Measurements from ENCODE around the gene SLA2.

SLA2 gene

GRCh38 chr20:36624944-36625324, 21.1 kb downstream of the SLA2 start:
- peaks cover 9% of the 10 kb centered on the region for H3K4me1 ChIP-seq (ENCODE audit: insufficient read depth, low read length)
- no peak overlapping the region for H3K4me2 ChIP-seq (ENCODE audit: insufficient read depth, low read length)
- no peak overlapping the region for H3K9ac ChIP-seq (ENCODE audit: low read depth, low read length)
- no peak overlapping the region for H3K4me3 ChIP-seq (ENCODE audit: low read depth in 1 of 2, low read length in 2 of 2)
- no peaks in the 10 kb centered on the region for H4K20me1 ChIP-seq (ENCODE audit: insufficient read depth, low read length)
- H2AFZ ChIP-seq (ENCODE audit: low read depth, low read length): no peak overlapping the region
- H3K27me3 ChIP-seq (ENCODE audit: insufficient read depth, low read length, poor library complexity): no peaks in the 10 kb centered on the region
- no peak overlapping the region for H3K27ac ChIP-seq (ENCODE audit: low read length)
- no peaks in the 10 kb centered on the region for H3K9me3 ChIP-seq (ENCODE audit: insufficient read depth, low read length, severe bottlenecking)
- no peaks in the 10 kb centered on the region for H3K36me3 ChIP-seq (ENCODE audit: insufficient read depth, low read length)
- DNase-seq (no peak), ATAC-seq (ENCODE audit: insufficient read depth, low read depth) (no peak)
- no peak for TF ChIP-seq CTCF (IDR thresholded peaks at IDR 0.05; ENCODE audit: borderline replicate concordance, extremely low read depth, low read length, poor library complexity, severe bottlenecking)
- no peak for TF ChIP-seq EZH2 (IDR thresholded peaks at IDR 0.05; ENCODE audit: borderline replicate concordance, low read depth, low read length, severe bottlenecking)
- H3K79me2 ChIP-seq (ENCODE audit: insufficient read depth, low read length): no peaks in the 10 kb centered on the region

GRCh38 chr20:36624068-36624943, 21.7 kb downstream of the SLA2 start:
- H3K27me3 ChIP-seq (ENCODE audit: insufficient read depth, low read length, poor library complexity): no peaks in the 10 kb centered on the region
- H3K79me2 ChIP-seq (ENCODE audit: insufficient read depth, low read length): no peaks in the 10 kb centered on the region
- H3K27ac ChIP-seq (ENCODE audit: low read length): no peak overlapping the region
- no peak overlapping the region for H3K4me2 ChIP-seq (ENCODE audit: insufficient read depth, low read length)
- ATAC-seq (ENCODE audit: insufficient read depth, low read depth): no peak
- H3K36me3 ChIP-seq (ENCODE audit: insufficient read depth, low read length): no peaks in the 10 kb centered on the region
- TF ChIP-seq CTCF (IDR thresholded peaks at IDR 0.05; ENCODE audit: borderline replicate concordance, extremely low read depth, low read length, poor library complexity, severe bottlenecking): no peak
- no peak for TF ChIP-seq EZH2 (IDR thresholded peaks at IDR 0.05; ENCODE audit: borderline replicate concordance, low read depth, low read length, severe bottlenecking)
- H3K9ac ChIP-seq (ENCODE audit: low read depth, low read length): no peak overlapping the region
- H2AFZ ChIP-seq (ENCODE audit: low read depth, low read length): no peak overlapping the region
- H4K20me1 ChIP-seq (ENCODE audit: insufficient read depth, low read length): no peaks in the 10 kb centered on the region
- no peak for DNase-seq
- H3K4me1 ChIP-seq (ENCODE audit: insufficient read depth, low read length): peaks cover 2% of the 10 kb centered on the region
- H3K9me3 ChIP-seq (ENCODE audit: insufficient read depth, low read length, severe bottlenecking): no peaks in the 10 kb centered on the region
- no peak overlapping the region for H3K4me3 ChIP-seq (ENCODE audit: low read depth in 1 of 2, low read length in 2 of 2)

- DNase-seq (no peak), ATAC-seq (ENCODE audit: insufficient read depth, low read depth) (no peak)
- H3K9me3 ChIP-seq (ENCODE audit: insufficient read depth, low read length, severe bottlenecking): no peaks in the 10 kb centered on the region
- H3K79me2 ChIP-seq (ENCODE audit: insufficient read depth, low read length): no peaks in the 10 kb centered on the region
- H3K27ac ChIP-seq (ENCODE audit: low read length): no peak overlapping the region
- no peak for TF ChIP-seq CTCF (IDR thresholded peaks at IDR 0.05; ENCODE audit: borderline replicate concordance, extremely low read depth, low read length, poor library complexity, severe bottlenecking)
- no peak for TF ChIP-seq EZH2 (IDR thresholded peaks at IDR 0.05; ENCODE audit: borderline replicate concordance, low read depth, low read length, severe bottlenecking)
- no peaks in the 10 kb centered on the region for H3K27me3 ChIP-seq (ENCODE audit: insufficient read depth, low read length, poor library complexity)
- H3K4me2 ChIP-seq (ENCODE audit: insufficient read depth, low read length): no peak overlapping the region
- no peak overlapping the region for H3K4me3 ChIP-seq (ENCODE audit: low read depth in 1 of 2, low read length in 2 of 2)
- no peak overlapping the region for H2AFZ ChIP-seq (ENCODE audit: low read depth, low read length)
- no peak overlapping the region for H3K9ac ChIP-seq (ENCODE audit: low read depth, low read length)
- H4K20me1 ChIP-seq (ENCODE audit: insufficient read depth, low read length): no peaks in the 10 kb centered on the region
- no peaks in the 10 kb centered on the region for H3K4me1 ChIP-seq (ENCODE audit: insufficient read depth, low read length)
- H3K36me3 ChIP-seq (ENCODE audit: insufficient read depth, low read length): no peaks in the 10 kb centered on the region
Observed at GRCh38 chr20:36623444-36623843, 22.6 kb downstream of the SLA2 start.

Measured in DND-41 (cell line).